K562 treated with DMSO at 1 percent for 24 hours (cell line): Measurements from ENCODE around the gene FZD10. TPM values are rescaled to one million over a fixed set of nuclear protein-coding genes. Genes with fewer than 3 reads are reported as not detected.

Experiments used
- total RNA-seq: library from RNA; unstranded; fragments of 300-600 nt; gene quantifications from 2 replicates; pipeline ENCODE4 v1.2.3, GENCODE V29; 2022; ENCODE audit warnings: low read depth; ENCODE audit not compliant: insufficient read depth

The FZD10 gene
- not detected in 2 replicates for total RNA-seq

GRCh38 chr12:130162267-130162666, at the start of gene FZD10:
TSS of gene FZD10 (plus strand) at chr12:130162464. CDS start at chr12:130162943, 479 bp downstream.

Other genes starting within 250 kb of the FZD10 start
- not detected in 2 replicates for gene PIWIL1, start 175.4 kb downstream of the FZD10 start, total RNA-seq